HG02973 (cell line): Measurements from ENCODE around the gene LAMB3.
A peak's percentile ranks its signal among the peaks of the same experiment; 100 is the strongest.

Experiments used
- ATAC-seq: cut with Tn5 transposase; IDR thresholded peaks from one replicate; pipeline ENCODE4 v1.9.1; 2021; ENCODE audit warnings: moderate library complexity; ENCODE audit not compliant: unreplicated experiment

The LAMB3 gene

DNA sequence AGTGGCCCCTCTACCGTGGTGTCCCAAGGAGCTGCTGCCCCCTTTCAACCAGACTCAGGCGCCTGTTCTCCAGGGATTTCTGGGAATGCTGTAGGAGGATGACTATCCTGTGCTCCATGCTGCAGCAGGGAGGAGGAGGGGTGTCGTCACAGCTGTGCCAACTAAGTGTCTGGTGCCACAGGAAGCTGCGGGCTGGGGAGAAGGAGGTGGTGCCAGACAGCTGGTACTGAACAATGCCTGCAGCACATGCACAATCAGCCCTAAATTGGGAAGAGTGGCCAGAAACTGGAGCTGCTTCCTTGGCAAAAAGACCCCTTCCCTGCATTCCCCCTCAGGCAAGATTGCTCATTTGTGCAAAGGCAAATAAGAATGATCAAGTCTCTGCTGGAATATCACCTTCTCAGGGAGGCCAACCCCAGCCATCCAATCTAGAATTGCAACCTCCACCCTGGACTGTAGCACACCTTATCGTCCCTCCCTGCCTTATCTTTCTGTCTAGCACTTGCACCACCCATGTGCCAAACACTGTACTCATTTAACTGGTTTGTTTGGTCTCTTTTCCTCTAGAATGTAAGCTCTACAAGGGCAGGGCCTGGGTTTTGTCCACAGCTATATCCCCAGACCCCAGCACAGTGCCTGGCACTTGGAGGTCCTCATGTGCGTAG is 33.3 kb downstream of the LAMB3 start:
- no peak for ATAC-seq

- ATAC-seq = no peak
Observed at GRCh38 chr1:209618291-209618690, 33.9 kb downstream of the LAMB3 start.

- no peak for ATAC-seq
Observed at GRCh38 chr1:209617755-209618154, 34.5 kb downstream of the LAMB3 start.

- ATAC-seq = no peak
Observed at GRCh38 chr1:209617047-209617673, 35.1 kb downstream of the LAMB3 start.

GRCh38 chr1:209616366-209617046 is 35.7 kb downstream of the LAMB3 start:
- no peak for ATAC-seq

DNA sequence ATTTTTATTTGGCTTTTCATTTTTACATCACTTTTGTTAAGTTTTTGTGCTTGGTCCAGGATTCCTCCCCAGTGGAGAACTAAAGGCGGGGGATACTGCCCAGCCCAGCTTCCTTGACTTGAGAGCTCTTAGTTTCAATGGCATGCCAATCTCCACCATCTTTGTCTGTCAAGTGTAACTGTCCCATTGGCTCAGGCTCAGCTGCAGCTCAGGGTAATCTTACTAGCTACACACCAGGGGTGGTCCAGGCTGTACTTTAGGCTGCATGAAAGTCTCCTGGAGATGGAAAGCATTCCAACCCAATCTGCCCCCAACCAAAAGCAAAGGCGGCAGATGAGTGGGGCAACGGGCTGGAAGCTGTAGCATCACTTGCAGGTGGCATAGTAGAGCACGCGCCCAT is 37.3 kb downstream of the LAMB3 start:
- ATAC-seq = no peak

- no peak for ATAC-seq
Observed at GRCh38 chr1:209614151-209614420, 38.1 kb downstream of the LAMB3 start.

GRCh38 chr1:209613400-209614150 is 38.6 kb downstream of the LAMB3 start:
- no peak for ATAC-seq

DNA sequence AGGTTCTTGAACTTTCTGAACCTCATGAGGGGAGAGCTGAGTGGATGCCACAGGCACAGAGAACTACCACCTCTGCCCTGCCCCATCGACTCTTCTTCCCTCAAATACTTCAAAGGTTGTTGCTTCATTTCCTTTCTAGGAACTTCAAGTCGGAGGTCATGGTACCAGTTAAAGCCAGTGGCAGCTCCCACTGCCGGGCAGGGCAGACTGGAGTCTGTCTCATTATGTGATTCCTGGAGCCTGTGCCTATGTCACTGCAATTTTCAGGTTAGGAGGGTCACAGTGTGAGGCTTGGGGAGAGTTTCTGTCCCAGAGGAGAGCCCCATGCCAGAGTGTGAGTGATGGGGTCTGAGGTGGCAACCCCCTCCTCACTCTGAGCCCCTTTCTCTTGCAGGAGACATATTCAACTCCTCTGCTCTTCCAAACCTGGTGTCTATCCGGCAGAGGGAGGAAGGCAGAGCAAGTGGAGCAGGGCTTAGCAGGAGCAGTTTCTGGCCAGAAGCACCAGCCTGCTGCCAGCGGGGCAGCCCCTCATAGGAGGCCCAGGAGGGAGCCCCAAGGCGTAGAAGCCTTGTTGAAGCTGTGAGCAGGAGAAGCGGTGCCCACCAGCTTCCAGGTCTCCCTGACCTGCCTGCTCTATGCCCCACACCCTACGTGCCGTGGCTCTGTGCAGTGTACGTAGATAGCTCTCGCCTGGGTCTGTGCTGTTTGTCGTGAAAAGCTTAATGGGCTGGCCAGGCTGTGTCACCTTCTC is 39.4 kb downstream of the LAMB3 start:
- ATAC-seq = no peak

GRCh38 chr1:209611771-209612570 is 40.3 kb downstream of the LAMB3 start:
- no peak for ATAC-seq

DNA sequence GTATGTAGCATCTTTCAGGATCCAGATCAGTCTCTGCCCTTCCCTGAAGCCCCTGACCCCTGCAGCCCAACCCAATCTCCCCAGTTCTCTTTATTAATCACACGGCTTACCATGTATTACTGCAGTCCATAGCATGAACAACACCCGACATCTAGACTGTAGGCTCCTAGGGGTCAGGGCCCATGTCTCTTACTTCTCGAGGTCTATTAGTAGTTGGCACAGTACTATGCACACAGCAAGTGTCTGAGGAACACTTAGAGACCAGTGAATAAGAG is 41.7 kb downstream of the LAMB3 start:
- no peak for ATAC-seq

- ATAC-seq = no peak
Observed at GRCh38 chr1:209609791-209610630, 42.2 kb downstream of the LAMB3 start.

DNA sequence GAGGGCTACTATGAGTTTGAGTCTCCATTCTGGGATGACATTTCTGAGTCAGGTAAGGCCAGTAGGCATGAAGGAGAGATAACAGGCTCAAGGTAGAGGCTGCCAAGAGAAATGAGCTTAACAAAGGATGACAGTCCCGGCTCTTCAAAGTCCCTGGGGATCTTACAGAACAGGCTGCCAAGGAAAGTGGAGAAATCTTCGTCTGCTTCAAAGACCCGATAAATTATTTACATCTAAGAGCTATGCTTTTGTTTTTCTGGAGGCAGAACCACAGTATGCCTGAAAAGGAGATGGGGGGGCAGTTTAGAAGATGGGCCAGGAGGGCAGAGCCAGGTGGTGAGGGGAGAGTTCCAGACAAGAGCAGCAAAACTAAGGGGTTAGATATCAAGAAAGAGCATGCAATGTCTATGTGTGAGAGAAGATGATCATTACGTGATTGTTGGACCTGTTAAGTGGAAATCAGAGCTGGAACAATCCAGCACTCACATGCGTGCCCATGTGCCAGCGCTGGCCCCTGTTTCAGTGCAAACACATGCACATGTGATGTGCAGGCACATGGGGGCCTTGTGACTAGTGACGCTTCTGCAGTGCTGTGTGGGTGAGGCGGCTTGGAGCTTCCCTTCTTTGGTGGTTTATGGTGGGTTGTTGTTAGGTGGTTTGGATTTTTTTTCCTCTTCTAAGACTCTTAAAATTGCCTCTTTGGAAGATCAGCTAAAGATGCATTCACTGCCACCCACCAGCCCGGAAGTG is 43.0 kb downstream of the LAMB3 start:
- no peak for ATAC-seq

- ATAC-seq = no peak
Observed at GRCh38 chr1:209607795-209608178, 44.4 kb downstream of the LAMB3 start.

DNA sequence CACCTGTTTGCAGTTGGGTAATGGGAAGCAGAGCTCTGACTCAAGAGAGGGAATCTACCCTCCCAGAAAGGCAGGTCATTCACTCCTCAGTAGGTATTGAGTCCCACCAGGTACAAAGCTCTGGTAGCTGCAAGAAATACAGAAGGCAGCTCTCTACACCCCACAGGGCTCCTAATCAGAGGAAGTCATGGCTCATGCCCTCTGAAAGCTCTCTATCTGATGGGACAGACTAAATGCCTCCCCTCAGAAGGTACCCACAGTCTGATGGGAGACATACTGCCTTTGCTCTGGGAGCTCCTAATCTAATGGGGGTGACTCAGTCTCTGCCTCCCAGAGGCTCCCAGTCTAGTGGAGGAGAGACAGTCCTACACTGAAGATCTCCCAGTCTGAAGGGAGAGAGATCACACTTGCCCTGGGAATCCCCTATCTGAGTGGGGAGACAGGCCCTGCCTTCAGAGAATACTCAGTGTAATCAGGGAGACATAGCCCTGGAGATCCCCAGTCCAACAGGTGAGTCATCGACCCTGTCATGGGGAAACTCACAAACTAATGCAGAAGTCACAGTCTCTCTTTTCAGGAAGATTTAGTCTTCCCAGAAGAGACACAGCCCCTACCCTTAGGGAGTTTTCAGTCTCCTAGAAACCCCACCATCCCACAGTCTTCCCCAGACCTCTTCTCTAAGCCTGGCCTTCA is 45.0 kb downstream of the LAMB3 start:
- peak; percentile 84 for ATAC-seq

GRCh38 chr1:209603877-209604276 is 48.3 kb downstream of the LAMB3 start:
- no peak for ATAC-seq

- peak; percentile 76 for ATAC-seq
Observed at GRCh38 chr1:209601809-209602657, 50.2 kb downstream of the LAMB3 start.
